ENCODE measurements around the gene WDFY2. TPM values are rescaled to one million over a fixed set of nuclear protein-coding genes. Genes with fewer than 3 reads are reported as not detected.

WDFY2 gene
- total and polyA plus RNA-seq, 2 of the 8 experiments (the other 6 are each of a cell fraction or from before 2014, with no cell fraction given): 13.9 to 29.0 TPM

GRCh38 chr13:51666374-51666773, 82.1 kb downstream of the WDFY2 start:
- H2BK12ac ChIP-seq (ENCODE audit: low read depth, low read length): no peak overlapping the region
- no peak overlapping the region for H4K91ac ChIP-seq (replicated peaks; ENCODE audit: insufficient read length, low read length)
- no peak overlapping the region for H4K5ac ChIP-seq (ENCODE audit: insufficient read length, low read depth, low read length)
- TF ChIP-seq HDAC2 (IDR thresholded peaks at IDR 0.05; ENCODE audit: borderline replicate concordance in 1 of 2, low read depth in 2 of 2, low read length in 2 of 2) (no peak), TCF12 (IDR thresholded peaks at IDR 0.05; ENCODE audit: low read depth, low read length) (no peak)
- TF ChIP-seq, protein P1, sequence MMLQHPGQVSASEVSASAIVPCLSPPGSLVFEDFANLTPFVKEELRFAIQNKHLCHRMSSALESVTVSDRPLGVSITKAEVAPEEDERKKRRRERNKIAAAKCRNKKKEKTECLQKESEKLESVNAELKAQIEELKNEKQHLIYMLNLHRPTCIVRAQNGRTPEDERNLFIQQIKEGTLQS (IDR thresholded peaks at IDR 0.05; ENCODE audit: insufficient read depth, low read depth, low read length): no peak
- H3K18ac ChIP-seq (ENCODE audit: extremely low read depth, low read length): no peak overlapping the region
- H3K4me3 ChIP-seq (ENCODE audit: extremely low read depth in 1 of 4, insufficient read depth in 2 of 4, low read depth in 3 of 4, low read length in 4 of 4): no peak overlapping the region
- no peak for DNase-seq (ENCODE audit: low read depth in 1 of 2, low spot score in 2 of 2)
- peaks cover 0 to 75% of the 10 kb centered on the region in 2 experiments; a peak in 3 of 4 replicates for H3K79me2 ChIP-seq (ENCODE audit: control insufficient read depth in 1 of 2, insufficient read depth in 2 of 2, low read length in 2 of 2)
- H3K27me3 ChIP-seq (replicated peaks in 1 of 4; ENCODE audit: control insufficient read depth in 3 of 4, extremely low read depth in 1 of 4, insufficient read depth in 3 of 4, low read length in 3 of 4): no peaks in the 10 kb centered on the region
- H3K23me2 ChIP-seq (ENCODE audit: low read depth, low read length): no peaks in the 10 kb centered on the region
- peaks cover 2% of the 10 kb centered on the region; the same call in 1 of the 2 replicates for H3K79me1 ChIP-seq (ENCODE audit: low read depth, low read length)
- no peak overlapping the region for H3K9ac ChIP-seq (replicated peaks in 1 of 4; ENCODE audit: extremely low read depth in 1 of 4, low read depth in 3 of 4, low read length in 3 of 4)
- H2BK120ac ChIP-seq (replicated peaks; ENCODE audit: low read depth, low read length): no peak overlapping the region
- WGBS, 2 experiments (ENCODE audit: extremely low coverage in 1 of 2, insufficient coverage in 1 of 2, insufficient read length in 1 of 2, insufficient replicate concordance in 2 of 2, low coverage in 1 of 2, low lambda C conversion rate in 2 of 2, missing lambda C conversion rate in 1 of 2): 93% methylated on average over 1 of the region's 1 CpG; no CpG with 5 or more reads in 1 of the 2 experiments
- no peak overlapping the region for H4K8ac ChIP-seq (ENCODE audit: extremely low read depth, insufficient read depth, low read length)
- no peaks in the 10 kb centered on the region; a peak in 1 of 8 replicates for H3K36me3 ChIP-seq (ENCODE audit: control insufficient read depth in 2 of 4, insufficient read depth in 4 of 4, low read length in 3 of 4)
- ChIA-PET POLR2A (ENCODE audit: partially characterized antibody) (no interaction called here), CTCF (ENCODE audit: partially characterized antibody) (no interaction called here)
- no peak overlapping the region for H3K4ac ChIP-seq (replicated peaks; ENCODE audit: insufficient read length, low read depth, low read length)
- H3K4me1 ChIP-seq (replicated peaks in 1 of 4; ENCODE audit: control insufficient read depth in 3 of 4, insufficient read depth in 4 of 4, low read length in 3 of 4): no peaks in the 10 kb centered on the region; a peak in 1 of 7 replicates
- no peak for FAIRE-seq
- H2BK20ac ChIP-seq (ENCODE audit: low read length): no peak overlapping the region
- H3K56ac ChIP-seq (replicated peaks; ENCODE audit: insufficient read length, low read depth, low read length): no peak overlapping the region
- no peak overlapping the region for H2BK15ac ChIP-seq (ENCODE audit: low read length)
- H3K23ac ChIP-seq (ENCODE audit: insufficient read length): no peak overlapping the region
- no peak overlapping the region for H3K27ac ChIP-seq (ENCODE audit: low read depth, low read length)
- no peak overlapping the region for H2AK5ac ChIP-seq (ENCODE audit: low read depth, low read length)
- H2BK5ac ChIP-seq (ENCODE audit: low read depth, low read length): no peak overlapping the region
- H4K20me1 ChIP-seq (replicated peaks in 1 of 2; ENCODE audit: control insufficient read depth in 1 of 2, insufficient read depth in 2 of 2, low read length in 2 of 2): no peaks in the 10 kb centered on the region
- no peak overlapping the region for H3K14ac ChIP-seq (ENCODE audit: insufficient read length)
- no peak overlapping the region for H2AFZ ChIP-seq (ENCODE audit: low read length)
- no peak overlapping the region for H3K4me2 ChIP-seq (ENCODE audit: insufficient read depth in 1 of 2, low read depth in 2 of 2, low read length in 2 of 2)
- H3K9me3 ChIP-seq (ENCODE audit: insufficient read depth in 2 of 2, low read depth in 1 of 2, low read length in 1 of 2): no peaks in the 10 kb centered on the region

Measured in H1 (cell line).